Activated T-helper 1 cell treated with anti-CD3 and anti-CD28 coated beads, Interleukin-12 subunit alpha, Interleukin-12 subunit beta, Interleukin-2, Interleukin-4 antibody, amounts not matched to agents 30 ng/mL and 10 ng/mL and 1 ng/mL, durations not matched to agents 14 hours and 24 hours and 36 hours (primary cell): Measurements from ENCODE around the gene CA10. TPM values are rescaled to one million over a fixed set of nuclear protein-coding genes. Genes with fewer than 3 reads are reported as not detected.

Experiments used
- DNase-seq: peaks from one replicate; pipeline ENCODE4 v3.0.0; 2021; ENCODE audit warnings: low spot score
- H3K27ac Mint-ChIP-seq: one replicate; pipeline ENCODE4 v1.8.0; 2021; ENCODE audit warnings: mild to moderate bottlenecking, mixed read lengths
- H3K27me3 Mint-ChIP-seq: one replicate; pipeline ENCODE4 v1.8.0; 2022; ENCODE audit warnings: mild to moderate bottlenecking, moderate library complexity, mixed read lengths; ENCODE audit not compliant: insufficient read depth
- H3K36me3 Mint-ChIP-seq: one replicate; pipeline ENCODE4 v1.8.0; 2021; ENCODE audit warnings: low read depth, mixed read lengths
- H3K4me1 Mint-ChIP-seq: one replicate; pipeline ENCODE4 v1.8.0; 2021; ENCODE audit warnings: low read depth, mixed read lengths
- H3K4me3 Mint-ChIP-seq: one replicate; pipeline ENCODE4 v1.8.0; 2021; ENCODE audit warnings: mild to moderate bottlenecking, moderate library complexity, mixed read lengths
- H3K9me3 Mint-ChIP-seq: one replicate; pipeline ENCODE4 v1.8.0; 2021; ENCODE audit warnings: mixed read lengths
- intact Hi-C: fragments of 100-400 bp; cut with micrococcal nuclease; formaldehyde crosslinking; loops from one replicate; pipeline ENCODE4 v1.15.1; 2024
- total RNA-seq: library from RNA; stranded (reverse); gene quantifications from 2 replicates; pipeline ENCODE4 v1.2.3, GENCODE V29; 2022

CA10 gene
- total RNA-seq, 1 donor from 2014 or later = not detected

DNA sequence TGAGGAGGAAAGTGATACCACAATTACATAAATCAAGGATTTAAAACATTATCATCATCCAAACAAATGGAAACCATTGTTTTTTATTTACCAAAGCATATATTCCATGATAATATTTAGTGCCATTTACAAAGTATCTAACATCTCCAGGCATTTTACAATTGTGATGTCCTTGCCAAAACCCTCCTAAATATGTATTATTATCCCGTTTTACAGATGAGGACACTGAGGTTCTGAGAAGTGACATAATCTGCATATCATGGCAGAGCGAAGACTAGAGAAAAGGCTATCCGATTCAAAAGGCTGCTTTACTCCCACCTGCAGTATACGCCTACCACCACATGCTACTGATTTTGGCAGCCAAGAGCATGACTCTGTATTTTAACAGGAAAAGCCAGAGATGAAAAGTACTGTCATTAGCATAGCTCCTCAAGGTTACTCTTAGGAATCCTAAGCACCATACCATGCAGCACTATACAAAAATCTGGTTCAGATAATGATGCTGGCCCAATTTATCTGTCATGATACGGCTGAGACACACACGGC is 301.4 kb downstream of the CA10 start:
- Mint-ChIP-seq H3K27me3 (no peaks in the 10 kb centered on the region), H3K4me1 (no peaks in the 10 kb centered on the region), H3K27ac (no peak overlapping the region), H3K4me3 (no peak overlapping the region), H3K9me3 (no peaks in the 10 kb centered on the region), H3K36me3 (no peaks in the 10 kb centered on the region)
- intact Hi-C loops = no loop called here
- no peak for DNase-seq

- Mint-ChIP-seq H3K4me3 (no peak overlapping the region), H3K4me1 (no peaks in the 10 kb centered on the region), H3K9me3 (no peaks in the 10 kb centered on the region), H3K36me3 (no peaks in the 10 kb centered on the region), H3K27me3 (peaks cover 5% of the 10 kb centered on the region), H3K27ac (no peak overlapping the region)
- no peak for DNase-seq
- intact Hi-C loops = no loop called here
Observed at GRCh38 chr17:51855806-51856205, 302.7 kb downstream of the CA10 start.

DNA sequence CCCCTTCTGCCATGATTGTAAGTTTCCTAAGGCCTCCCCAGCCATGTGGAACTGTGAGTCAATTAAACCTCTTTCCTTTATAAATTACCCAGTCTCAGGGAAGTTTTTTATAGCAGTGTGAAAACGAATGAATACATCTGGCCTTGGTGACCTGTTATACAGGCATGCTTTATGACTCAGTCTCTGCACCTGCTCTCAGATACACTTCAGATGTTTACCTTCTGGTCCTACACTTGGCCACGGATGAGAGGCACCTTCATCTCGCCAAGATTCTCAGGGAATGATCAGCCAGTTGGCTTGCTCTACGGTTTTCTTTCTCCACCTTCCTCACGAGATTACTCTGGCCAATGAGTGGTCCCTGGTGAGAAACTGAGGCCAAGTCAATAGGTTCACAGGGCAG is 304.7 kb downstream of the CA10 start:
- Mint-ChIP-seq H3K4me1 (no peaks in the 10 kb centered on the region), H3K9me3 (no peaks in the 10 kb centered on the region), H3K27ac (no peak overlapping the region), H3K4me3 (no peak overlapping the region), H3K27me3 (peaks cover 8% of the 10 kb centered on the region), H3K36me3 (no peaks in the 10 kb centered on the region)
- intact Hi-C loops = no loop called here
- no peak for DNase-seq

- H3K4me1 Mint-ChIP-seq = no peaks in the 10 kb centered on the region
- no peak overlapping the region for H3K27ac Mint-ChIP-seq
- no peak for DNase-seq
- H3K9me3 Mint-ChIP-seq = no peaks in the 10 kb centered on the region
- H3K27me3 Mint-ChIP-seq = peaks cover 8% of the 10 kb centered on the region
- no peak overlapping the region for H3K4me3 Mint-ChIP-seq
- H3K36me3 Mint-ChIP-seq = no peaks in the 10 kb centered on the region
- intact Hi-C loops = no loop called here
Observed at GRCh38 chr17:51852603-51853002, 305.9 kb downstream of the CA10 start.

DNA sequence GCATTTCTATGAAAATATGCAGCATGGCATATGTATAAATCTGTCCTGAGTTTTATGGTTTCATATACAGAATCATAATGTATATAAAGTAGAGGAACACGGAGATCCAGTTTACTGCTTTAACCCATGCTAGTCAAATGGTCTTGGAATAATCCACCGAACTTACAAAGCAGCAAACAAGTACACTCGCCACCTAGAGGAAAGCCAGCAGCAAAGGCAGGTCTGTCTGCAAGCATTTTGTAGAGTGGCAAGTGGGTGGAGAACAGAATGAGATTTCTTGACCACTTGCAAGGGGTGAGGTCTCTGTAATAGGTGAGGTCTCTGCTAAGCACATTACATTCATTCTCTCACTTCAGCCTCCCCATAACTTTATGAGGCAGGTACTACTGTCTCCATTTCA is 308.3 kb downstream of the CA10 start:
- intact Hi-C loops = no loop called here
- DNase-seq = no peak
- Mint-ChIP-seq H3K4me1 (no peaks in the 10 kb centered on the region), H3K27me3 (peaks cover 8% of the 10 kb centered on the region), H3K4me3 (no peak overlapping the region), H3K27ac (no peak overlapping the region), H3K9me3 (no peaks in the 10 kb centered on the region), H3K36me3 (no peaks in the 10 kb centered on the region)

DNA sequence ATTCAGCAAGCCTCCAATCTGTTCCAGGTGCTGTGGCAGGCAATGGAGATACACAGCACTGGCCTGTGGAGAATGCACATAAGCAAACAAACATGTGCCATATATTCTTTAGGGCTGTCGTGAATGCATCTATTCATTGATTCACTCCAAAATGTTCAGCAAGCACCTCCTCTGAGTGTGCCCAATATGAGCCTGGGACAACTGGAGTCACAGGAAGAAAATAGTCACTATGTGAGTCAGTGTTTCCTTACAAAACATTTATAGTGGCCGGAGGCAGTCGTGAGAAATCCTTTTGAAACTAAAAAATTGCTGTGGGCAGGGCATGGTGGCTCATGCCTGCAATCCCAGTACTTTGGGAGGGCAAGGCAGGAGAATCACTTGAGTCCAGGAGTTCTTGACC is 310.1 kb downstream of the CA10 start:
- no peak for DNase-seq
- no peaks in the 10 kb centered on the region for H3K4me1 Mint-ChIP-seq
- no peak overlapping the region for H3K4me3 Mint-ChIP-seq
- no peaks in the 10 kb centered on the region for H3K36me3 Mint-ChIP-seq
- H3K27ac Mint-ChIP-seq = no peak overlapping the region
- intact Hi-C loops = no loop called here
- peaks cover 8% of the 10 kb centered on the region for H3K27me3 Mint-ChIP-seq
- no peaks in the 10 kb centered on the region for H3K9me3 Mint-ChIP-seq

- H3K9me3 Mint-ChIP-seq = no peaks in the 10 kb centered on the region
- no peak for DNase-seq
- peaks cover 3% of the 10 kb centered on the region for H3K27me3 Mint-ChIP-seq
- H3K27ac Mint-ChIP-seq = no peak overlapping the region
- H3K4me3 Mint-ChIP-seq = no peak overlapping the region
- H3K36me3 Mint-ChIP-seq = no peaks in the 10 kb centered on the region
- H3K4me1 Mint-ChIP-seq = no peaks in the 10 kb centered on the region
- intact Hi-C loops = no loop called here
Observed at GRCh38 chr17:51846566-51846965, 311.9 kb downstream of the CA10 start.

GRCh38 chr17:51845776-51846175 is 312.7 kb downstream of the CA10 start:
- no peak for DNase-seq
- no peak overlapping the region for H3K27ac Mint-ChIP-seq
- no peak overlapping the region for H3K4me3 Mint-ChIP-seq
- H3K4me1 Mint-ChIP-seq = no peaks in the 10 kb centered on the region
- intact Hi-C loops = no loop called here
- no peaks in the 10 kb centered on the region for H3K36me3 Mint-ChIP-seq
- no peaks in the 10 kb centered on the region for H3K9me3 Mint-ChIP-seq
- peaks cover 3% of the 10 kb centered on the region for H3K27me3 Mint-ChIP-seq

DNA sequence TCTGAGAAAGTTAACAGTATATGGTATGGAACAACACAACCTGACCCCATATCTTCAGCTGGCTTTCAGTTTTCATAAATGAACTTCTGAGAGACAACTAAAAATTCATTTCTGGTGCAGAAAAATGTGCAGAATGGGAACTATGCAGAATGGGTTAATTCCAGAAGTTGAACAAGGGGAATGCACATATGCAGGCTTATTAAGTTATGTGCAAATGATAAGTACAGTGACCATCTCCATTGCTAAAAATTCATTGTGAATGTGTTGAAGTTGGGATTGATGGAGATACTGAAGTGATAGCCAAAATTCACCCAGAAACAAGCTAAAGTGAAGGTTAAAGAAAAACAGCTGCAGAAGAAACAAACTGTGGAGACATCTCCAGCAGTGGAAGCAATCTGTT is 315.8 kb downstream of the CA10 start:
- no peaks in the 10 kb centered on the region for H3K9me3 Mint-ChIP-seq
- no peaks in the 10 kb centered on the region for H3K4me1 Mint-ChIP-seq
- H3K27ac Mint-ChIP-seq = no peak overlapping the region
- no peak for DNase-seq
- H3K4me3 Mint-ChIP-seq = no peak overlapping the region
- peaks cover 2% of the 10 kb centered on the region for H3K27me3 Mint-ChIP-seq
- intact Hi-C loops = no loop called here
- no peaks in the 10 kb centered on the region for H3K36me3 Mint-ChIP-seq

DNA sequence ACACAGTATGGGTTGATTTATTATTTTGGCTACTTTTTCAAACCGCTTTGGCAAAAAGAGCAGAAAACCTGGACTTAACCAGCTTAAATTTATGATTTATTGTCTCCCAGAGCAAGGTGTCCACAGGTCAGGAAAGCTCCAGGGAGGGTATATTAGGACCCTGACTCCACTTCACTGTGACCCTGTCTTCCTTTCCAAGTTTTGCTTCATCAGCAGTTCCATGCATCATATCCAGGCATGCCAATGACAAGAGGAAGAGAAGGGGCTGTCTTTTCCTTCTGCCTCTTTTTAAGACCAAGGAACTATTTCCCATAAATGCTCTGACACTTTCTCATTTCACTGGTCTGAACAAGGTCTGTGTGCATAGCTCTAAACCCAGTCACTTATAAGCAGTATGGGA is 316.8 kb downstream of the CA10 start:
- no peaks in the 10 kb centered on the region for H3K9me3 Mint-ChIP-seq
- no peak for DNase-seq
- no peaks in the 10 kb centered on the region for H3K36me3 Mint-ChIP-seq
- H3K4me1 Mint-ChIP-seq = no peaks in the 10 kb centered on the region
- intact Hi-C loops = no loop called here
- H3K27ac Mint-ChIP-seq = no peak overlapping the region
- H3K27me3 Mint-ChIP-seq = peaks cover 2% of the 10 kb centered on the region
- no peak overlapping the region for H3K4me3 Mint-ChIP-seq

- DNase-seq = no peak
- Mint-ChIP-seq H3K9me3 (no peaks in the 10 kb centered on the region), H3K27me3 (peaks cover 2% of the 10 kb centered on the region), H3K36me3 (no peaks in the 10 kb centered on the region), H3K4me3 (no peak overlapping the region), H3K4me1 (no peaks in the 10 kb centered on the region), H3K27ac (no peak overlapping the region)
- intact Hi-C loops = no loop called here
Observed at GRCh38 chr17:51840688-51841087, 317.8 kb downstream of the CA10 start.

GRCh38 chr17:51833620-51834019 is 324.9 kb downstream of the CA10 start:
- H3K4me3 Mint-ChIP-seq = no peak overlapping the region
- intact Hi-C loops = no loop called here

GRCh38 chr17:51833045-51833444 is 325.5 kb downstream of the CA10 start:
- no peaks in the 10 kb centered on the region for H3K9me3 Mint-ChIP-seq
- H3K27ac Mint-ChIP-seq = no peak overlapping the region
- H3K27me3 Mint-ChIP-seq = peaks cover 7% of the 10 kb centered on the region
- H3K36me3 Mint-ChIP-seq = no peaks in the 10 kb centered on the region
- intact Hi-C loops = no loop called here
- no peak overlapping the region for H3K4me3 Mint-ChIP-seq
- no peaks in the 10 kb centered on the region for H3K4me1 Mint-ChIP-seq
- no peak for DNase-seq

More at GRCh38 chr17:51833620-51834019, 324.9 kb downstream of the CA10 start:
- Mint-ChIP-seq H3K27ac (no peak overlapping the region), H3K27me3 (peaks cover 2% of the 10 kb centered on the region), H3K36me3 (no peaks in the 10 kb centered on the region), H3K9me3 (no peaks in the 10 kb centered on the region), H3K4me1 (no peaks in the 10 kb centered on the region)
- DNase-seq = no peak

DNA sequence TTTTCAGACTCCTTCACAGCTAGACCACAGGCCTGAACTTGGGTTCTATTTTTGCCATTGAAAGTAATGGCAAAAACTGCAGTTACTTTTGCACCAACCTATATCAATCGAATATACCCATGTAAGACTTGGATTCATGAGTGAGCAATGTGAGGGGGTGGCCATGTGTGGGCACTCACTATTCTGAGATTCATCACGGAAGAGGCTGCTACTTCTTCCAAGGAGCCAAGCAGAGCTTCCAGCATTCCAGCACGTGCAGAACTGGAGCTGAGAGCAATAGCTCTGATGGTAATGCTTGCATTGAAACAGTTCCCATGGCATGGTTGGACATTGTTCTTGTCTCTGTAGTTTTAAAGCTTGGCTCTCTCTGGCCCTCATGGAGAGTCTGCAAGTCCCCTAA is 327.6 kb downstream of the CA10 start:
- DNase-seq = no peak
- peaks cover 6% of the 10 kb centered on the region for H3K27me3 Mint-ChIP-seq
- H3K36me3 Mint-ChIP-seq = no peaks in the 10 kb centered on the region
- no peak overlapping the region for H3K27ac Mint-ChIP-seq
- H3K9me3 Mint-ChIP-seq = no peaks in the 10 kb centered on the region
- H3K4me1 Mint-ChIP-seq = no peaks in the 10 kb centered on the region
- intact Hi-C loops = no loop called here
- no peak overlapping the region for H3K4me3 Mint-ChIP-seq
